ENCODE results near the gene SEL1L3. TPM values are rescaled to one million over a fixed set of nuclear protein-coding genes. Genes with fewer than 3 reads are reported as not detected.
"Not testable (repeated sequence)": the region's sequence is repeated elsewhere in the genome, so short reads cannot be mapped to it uniquely, and the experiment has no call there.

Gene SEL1L3
- polyA plus RNA-seq, 3 donors = 7.1 to 19.9 (median 9.2) TPM

- WGBS, 3 donors = 75 to 99% (median 81%) methylated on average over 4 of the region's 4 CpGs
- no peak overlapping the region for H3K27ac ChIP-seq (ENCODE audit: low read depth, low read length)
These were observed 19.4 kb upstream of the SEL1L3 start for GRCh38 chr4:25882226-25882625.

GRCh38 chr4:25881193-25881592 is 18.4 kb upstream of the SEL1L3 start:
- 76 to 84% (median 82%) methylated on average over 4 of the region's 4 CpGs for WGBS, 3 donors
- H3K27ac ChIP-seq (ENCODE audit: low read depth, low read length) = no peak overlapping the region

GRCh38 chr4:25879991-25880651 is 17.3 kb upstream of the SEL1L3 start:
- 50 to 68% (median 55%) methylated on average over 7 of the region's 7 CpGs for WGBS, 3 donors
- no peak overlapping the region for H3K27ac ChIP-seq (ENCODE audit: low read depth, low read length)

- WGBS, 3 donors = 96 to 98% (median 98%) methylated on average over 6 of the region's 6 CpGs
- no peak overlapping the region for H3K27ac ChIP-seq (ENCODE audit: low read depth, low read length)
These were observed 16.8 kb upstream of the SEL1L3 start for GRCh38 chr4:25879587-25879986.

GRCh38 chr4:25879091-25879584 is 16.4 kb upstream of the SEL1L3 start:
- no peak overlapping the region for H3K27ac ChIP-seq (ENCODE audit: low read depth, low read length)
- 85 to 96% (median 89%) methylated on average over 9 of the region's 9 CpGs for WGBS, 3 donors

GRCh38 chr4:25878676-25879075 is 15.9 kb upstream of the SEL1L3 start:
- no peak overlapping the region for H3K27ac ChIP-seq (ENCODE audit: low read depth, low read length)
- WGBS, 3 donors = 47 to 72% (median 59%) methylated on average over 9 of the region's 9 CpGs

GRCh38 chr4:25875281-25875745 is 12.5 kb upstream of the SEL1L3 start:
- 91 to 92% (median 92%) methylated on average over 7 of the region's 7 CpGs for WGBS, 3 donors
- H3K27ac ChIP-seq (ENCODE audit: low read depth, low read length) = no peak overlapping the region

- H3K27ac ChIP-seq (ENCODE audit: low read depth, low read length) = no peak overlapping the region
- 90 to 96% (median 93%) methylated on average over 3 of the region's 3 CpGs for WGBS, 3 donors
These were observed 11.9 kb upstream of the SEL1L3 start for GRCh38 chr4:25874655-25875054.

GRCh38 chr4:25873632-25874129 is 10.9 kb upstream of the SEL1L3 start:
- H3K27ac ChIP-seq (ENCODE audit: low read depth, low read length) = no peak overlapping the region
- WGBS, 3 donors = 37 to 85% (median 84%) methylated on average over 7 of the region's 7 CpGs

- H3K27ac ChIP-seq (ENCODE audit: low read depth, low read length) = no peak overlapping the region
- 82 to 88% (median 83%) methylated on average over 13 of the region's 13 CpGs for WGBS, 3 donors
These were observed 10.3 kb upstream of the SEL1L3 start for GRCh38 chr4:25872851-25873631.

- H3K27ac ChIP-seq (ENCODE audit: low read depth, low read length) = no peak overlapping the region
- 89 to 97% (median 94%) methylated on average over 2 of the region's 2 CpGs for whole genome bisulfite sequencing, 3 donors
These were observed 7.3 kb upstream of the SEL1L3 start for GRCh38 chr4:25870081-25870480.

GRCh38 chr4:25867781-25868294 is 5.0 kb upstream of the SEL1L3 start:
- WGBS, 3 donors = 68 to 75% (median 70%) methylated on average over 6 of the region's 6 CpGs
- no peak overlapping the region for H3K27ac ChIP-seq (ENCODE audit: low read depth, low read length)

- WGBS, 3 donors = 88 to 94% (median 94%) methylated on average over 4 of the region's 4 CpGs
- H3K27ac ChIP-seq (ENCODE audit: low read depth, low read length) = not testable (repeated sequence)
These were observed 3.6 kb upstream of the SEL1L3 start for GRCh38 chr4:25866401-25866800.

- 56 to 80% (median 77%) methylated on average over 3 to 4 of the region's 4 CpGs for WGBS, 3 donors
- H3K27ac ChIP-seq (ENCODE audit: low read depth, low read length) = no peak overlapping the region
These were observed 2.8 kb upstream of the SEL1L3 start for GRCh38 chr4:25865586-25865985.

- 44 to 86% (median 75%) methylated on average over 29 of the region's 29 CpGs for WGBS, 3 donors
These were observed 1.1 kb upstream of the SEL1L3 start for GRCh38 chr4:25863831-25864418.

GRCh38 chr4:25863347-25863784 is 578 bp upstream of the SEL1L3 start:
- H3K27ac ChIP-seq (ENCODE audit: low read depth, low read length) = no peak overlapping the region
- WGBS, 3 donors = 8 to 30% (median 29%) methylated on average over 26 of the region's 26 CpGs

More at GRCh38 chr4:25863831-25864418, 1.1 kb upstream of the SEL1L3 start:
- H3K27ac ChIP-seq (ENCODE audit: low read depth, low read length) = no peak overlapping the region

- no peak overlapping the region for H3K27ac ChIP-seq (ENCODE audit: low read depth, low read length)
- 1% methylated on average over 26 to 32 of the region's 32 CpGs for WGBS, 3 donors
These were observed 807 bp downstream of the SEL1L3 start for GRCh38 chr4:25861951-25862410.

- H3K27ac ChIP-seq (ENCODE audit: low read depth, low read length) = no peak overlapping the region
- 26 to 28% (median 26%) methylated on average over 5 of the region's 5 CpGs for WGBS, 3 donors
These were observed 1.4 kb downstream of the SEL1L3 start for GRCh38 chr4:25861280-25861950.

All from adipose tissue (tissue), 3 donors.